HepG2 (cell line): ENCODE results near the gene LPO. TPM values are rescaled to one million over a fixed set of nuclear protein-coding genes. Genes with fewer than 3 reads are reported as not detected.

Experiments
- MAZ ChIP-seq, 2 experiments: sonication (generic) in 1 of 2; formaldehyde crosslinking in 1 of 2; IDR thresholded peaks; 2 replicates each; pipeline versions ENCODE4 v1.5.0 to v1.6.1; 2012 to 2020; ENCODE audit warnings: low read depth in 2 of 2, mild to moderate bottlenecking in 2 of 2, borderline replicate concordance in 1 of 2, improper control_type of control experiment in 1 of 2, low read length in 1 of 2, missing genetic modification reagents in 1 of 2, moderate library complexity in 1 of 2
- RAD51 ChIP-seq: fragments of 450-650 bp; IDR thresholded peaks from 2 replicates; pipeline ENCODE4 v1.6.1; 2016; ENCODE audit warnings: borderline replicate concordance
- RBM22 ChIP-seq: fragments of 200-400 bp; formaldehyde crosslinking; optimal IDR thresholded peaks from 2 replicates; pipeline ENCODE3; 2017; ENCODE audit warnings: mild to moderate bottlenecking, low read length, moderate library complexity
- SIX1 ChIP-seq: sonication (generic); formaldehyde crosslinking; IDR thresholded peaks from 2 replicates; pipeline ENCODE4 v1.4.0; 2020; ENCODE audit warnings: missing genetic modification reagents, borderline replicate concordance
- U2AF2 ChIP-seq: fragments of 200-400 bp; formaldehyde crosslinking; IDR thresholded peaks from 2 replicates; pipeline ENCODE4 v1.6.1; 2017; ENCODE audit warnings: low read depth, mild to moderate bottlenecking, low read length
- XRCC5 ChIP-seq: fragments of 200-400 bp; formaldehyde crosslinking; optimal IDR thresholded peaks from 2 replicates; pipeline ENCODE3; 2017; ENCODE audit warnings: mild to moderate bottlenecking, low read length
- ZFP36 ChIP-seq: fragments of 150-350 bp; IDR thresholded peaks from 2 replicates; pipeline ENCODE4 v1.6.1; 2018; ENCODE audit warnings: borderline replicate concordance, low read length, low read depth; ENCODE audit not compliant: partially characterized antibody
- ZFP62 ChIP-seq: sonication (generic); formaldehyde crosslinking; IDR thresholded peaks from 2 replicates; pipeline ENCODE4 v1.4.0; 2020; ENCODE audit warnings: missing genetic modification reagents
- ZKSCAN8 ChIP-seq: IDR thresholded peaks from 2 replicates; pipeline ENCODE4 v1.6.1; 2016; ENCODE audit warnings: borderline replicate concordance, missing genetic modification reagents, missing compliant biosample characterization
- ZNF234 ChIP-seq: sonication (generic); formaldehyde crosslinking; conservative IDR thresholded peaks from 2 replicates; pipeline ENCODE4 v1.5.1; 2020; ENCODE audit warnings: mild to moderate bottlenecking, missing genetic modification reagents
- ZNF768 ChIP-seq: sonication (generic); formaldehyde crosslinking; IDR thresholded peaks from 2 replicates; pipeline ENCODE4 v1.4.0; 2020; ENCODE audit warnings: missing genetic modification reagents
- polyA plus RNA-seq, 8 experiments: library from polyadenylated mRNA; depleted of rRNA in 3 of 8; stranded (reverse) in 7 of 8; unstranded in 1 of 8; fragments of >200 nt; fragmentation: Illumina TruSeq in 4 of 8; extraction: Trizol in 4 of 8; gene quantifications; 2 replicates each; pipeline versions ENCODE4 v1.2.1 to v1.2.3, GENCODE V29; 2011 to 2016; ENCODE audit warnings: low read depth in 4 of 8, missing spikeins in 1 of 8, mixed read lengths in 1 of 8; ENCODE audit not compliant: insufficient read depth in 1 of 8
- total RNA-seq, 5 experiments: library from RNA; depleted of rRNA; stranded (reverse); fragments of >200 nt; fragmentation: Illumina TruSeq; extraction: Trizol; gene quantifications; 2 replicates each; pipeline ENCODE4 v1.2.3, GENCODE V29; 2016; ENCODE audit warnings: low read depth in 1 of 5
- TF ChIP-seq, protein P1 (sequence below): sonication (generic); formaldehyde crosslinking; IDR thresholded peaks from 2 replicates; pipeline ENCODE4 v1.4.0; 2020; ENCODE audit warnings: missing genetic modification reagents
- TF ChIP-seq, protein P2 (sequence below): sonication (generic); formaldehyde crosslinking; IDR thresholded peaks from 2 replicates; pipeline ENCODE4 v1.5.0; 2020; ENCODE audit warnings: missing genetic modification reagents, mild to moderate bottlenecking, borderline replicate concordance
- TF ChIP-seq, protein P3 (sequence below): sonication (generic); formaldehyde crosslinking; IDR thresholded peaks from 2 replicates; pipeline ENCODE4 v1.4.0; 2020; ENCODE audit warnings: missing genetic modification reagents
- TF ChIP-seq, protein P4 (sequence below): sonication (generic); formaldehyde crosslinking; IDR thresholded peaks from 2 replicates; pipeline ENCODE4 v1.4.0; 2020; ENCODE audit warnings: missing genetic modification reagents
- TF ChIP-seq, protein P5 (sequence below): sonication (generic); formaldehyde crosslinking; IDR thresholded peaks from 2 replicates; pipeline ENCODE4 v1.4.0; 2020; ENCODE audit warnings: mild to moderate bottlenecking, missing genetic modification reagents

The LPO gene
- total and polyA plus RNA-seq, 2 of the 13 experiments (the other 11 are each of a cell fraction or from before 2014, with no cell fraction given): not detected

DNA sequence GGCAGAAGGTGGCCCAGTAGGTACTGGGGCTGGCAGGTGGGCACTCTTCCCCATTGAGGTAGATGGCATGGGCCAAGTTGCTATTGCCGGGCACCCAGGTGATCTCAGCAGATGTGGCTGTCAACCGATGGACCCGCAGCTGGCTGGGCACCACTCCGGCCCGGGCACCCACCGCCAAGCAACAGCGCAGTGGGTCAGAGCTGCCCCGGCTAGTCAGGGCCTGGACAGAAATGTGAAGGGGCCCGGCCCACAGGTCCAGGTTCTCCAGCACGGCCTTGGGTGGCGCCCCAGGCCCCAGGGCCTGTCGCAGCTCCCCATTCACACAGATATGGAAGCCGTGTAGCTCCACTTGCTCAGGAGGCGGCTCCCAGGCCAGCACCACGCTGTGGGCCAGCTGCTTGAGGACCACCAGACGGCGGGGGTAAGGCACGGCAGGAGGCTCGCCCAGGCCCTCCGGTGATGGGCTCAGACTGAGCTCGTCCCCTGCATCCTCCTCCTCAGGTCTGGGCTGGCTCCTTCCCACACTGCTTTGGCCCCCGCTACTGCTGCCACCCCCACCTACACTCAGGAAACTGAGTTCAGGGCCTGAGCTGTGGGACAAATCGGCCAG is 73.7 kb downstream of the LPO start (continued):
- TF ChIP-seq MAZ (IDR thresholded peaks at IDR 0.05; ENCODE audit: borderline replicate concordance, low read depth, low read length) (no peak), MAZ (CRISPR knock-in tag; IDR thresholded peaks at IDR 0.05; ENCODE audit: low read depth) (no peak), ZKSCAN8 (CRISPR knock-in tag) (no peak), ZNF768 (CRISPR knock-in tag) (no peak), RAD51 (no peak), SIX1 (CRISPR knock-in tag) (no peak), ZNF234 (CRISPR knock-in tag) (no peak), ZFP62 (CRISPR knock-in tag) (no peak), U2AF2 (no peak), RBM22 (no peak), XRCC5 (no peak), ZFP36 (no peak)
- TF ChIP-seq, protein P1, sequence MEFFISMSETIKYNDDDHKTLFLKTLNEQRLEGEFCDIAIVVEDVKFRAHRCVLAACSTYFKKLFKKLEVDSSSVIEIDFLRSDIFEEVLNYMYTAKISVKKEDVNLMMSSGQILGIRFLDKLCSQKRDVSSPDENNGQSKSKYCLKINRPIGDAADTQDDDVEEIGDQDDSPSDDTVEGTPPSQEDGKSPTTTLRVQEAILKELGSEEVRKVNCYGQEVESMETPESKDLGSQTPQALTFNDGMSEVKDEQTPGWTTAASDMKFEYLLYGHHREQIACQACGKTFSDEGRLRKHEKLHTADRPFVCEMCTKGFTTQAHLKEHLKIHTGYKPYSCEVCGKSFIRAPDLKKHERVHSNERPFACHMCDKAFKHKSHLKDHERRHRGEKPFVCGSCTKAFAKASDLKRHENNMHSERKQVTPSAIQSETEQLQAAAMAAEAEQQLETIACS (CRISPR knock-in tag): no peak
- TF ChIP-seq, protein P2, sequence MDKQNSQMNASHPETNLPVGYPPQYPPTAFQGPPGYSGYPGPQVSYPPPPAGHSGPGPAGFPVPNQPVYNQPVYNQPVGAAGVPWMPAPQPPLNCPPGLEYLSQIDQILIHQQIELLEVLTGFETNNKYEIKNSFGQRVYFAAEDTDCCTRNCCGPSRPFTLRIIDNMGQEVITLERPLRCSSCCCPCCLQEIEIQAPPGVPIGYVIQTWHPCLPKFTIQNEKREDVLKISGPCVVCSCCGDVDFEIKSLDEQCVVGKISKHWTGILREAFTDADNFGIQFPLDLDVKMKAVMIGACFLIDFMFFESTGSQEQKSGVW (CRISPR knock-in tag): no peak
- TF ChIP-seq, protein P3, sequence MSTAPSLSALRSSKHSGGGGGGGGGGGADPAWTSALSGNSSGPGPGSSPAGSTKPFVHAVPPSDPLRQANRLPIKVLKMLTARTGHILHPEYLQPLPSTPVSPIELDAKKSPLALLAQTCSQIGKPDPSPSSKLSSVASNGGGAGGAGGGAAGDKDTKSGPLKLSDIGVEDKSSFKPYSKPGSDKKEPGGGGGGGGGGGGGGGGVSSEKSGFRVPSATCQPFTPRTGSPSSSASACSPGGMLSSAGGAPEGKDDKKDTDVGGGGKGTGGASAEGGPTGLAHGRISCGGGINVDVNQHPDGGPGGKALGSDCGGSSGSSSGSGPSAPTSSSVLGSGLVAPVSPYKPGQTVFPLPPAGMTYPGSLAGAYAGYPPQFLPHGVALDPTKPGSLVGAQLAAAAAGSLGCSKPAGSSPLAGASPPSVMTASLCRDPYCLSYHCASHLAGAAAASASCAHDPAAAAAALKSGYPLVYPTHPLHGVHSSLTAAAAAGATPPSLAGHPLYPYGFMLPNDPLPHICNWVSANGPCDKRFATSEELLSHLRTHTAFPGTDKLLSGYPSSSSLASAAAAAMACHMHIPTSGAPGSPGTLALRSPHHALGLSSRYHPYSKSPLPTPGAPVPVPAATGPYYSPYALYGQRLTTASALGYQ (CRISPR knock-in tag): no peak
- TF ChIP-seq, protein P4, sequence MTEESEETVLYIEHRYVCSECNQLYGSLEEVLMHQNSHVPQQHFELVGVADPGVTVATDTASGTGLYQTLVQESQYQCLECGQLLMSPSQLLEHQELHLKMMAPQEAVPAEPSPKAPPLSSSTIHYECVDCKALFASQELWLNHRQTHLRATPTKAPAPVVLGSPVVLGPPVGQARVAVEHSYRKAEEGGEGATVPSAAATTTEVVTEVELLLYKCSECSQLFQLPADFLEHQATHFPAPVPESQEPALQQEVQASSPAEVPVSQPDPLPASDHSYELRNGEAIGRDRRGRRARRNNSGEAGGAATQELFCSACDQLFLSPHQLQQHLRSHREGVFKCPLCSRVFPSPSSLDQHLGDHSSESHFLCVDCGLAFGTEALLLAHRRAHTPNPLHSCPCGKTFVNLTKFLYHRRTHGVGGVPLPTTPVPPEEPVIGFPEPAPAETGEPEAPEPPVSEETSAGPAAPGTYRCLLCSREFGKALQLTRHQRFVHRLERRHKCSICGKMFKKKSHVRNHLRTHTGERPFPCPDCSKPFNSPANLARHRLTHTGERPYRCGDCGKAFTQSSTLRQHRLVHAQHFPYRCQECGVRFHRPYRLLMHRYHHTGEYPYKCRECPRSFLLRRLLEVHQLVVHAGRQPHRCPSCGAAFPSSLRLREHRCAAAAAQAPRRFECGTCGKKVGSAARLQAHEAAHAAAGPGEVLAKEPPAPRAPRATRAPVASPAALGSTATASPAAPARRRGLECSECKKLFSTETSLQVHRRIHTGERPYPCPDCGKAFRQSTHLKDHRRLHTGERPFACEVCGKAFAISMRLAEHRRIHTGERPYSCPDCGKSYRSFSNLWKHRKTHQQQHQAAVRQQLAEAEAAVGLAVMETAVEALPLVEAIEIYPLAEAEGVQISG (CRISPR knock-in tag): no peak
- TF ChIP-seq, protein P5, sequence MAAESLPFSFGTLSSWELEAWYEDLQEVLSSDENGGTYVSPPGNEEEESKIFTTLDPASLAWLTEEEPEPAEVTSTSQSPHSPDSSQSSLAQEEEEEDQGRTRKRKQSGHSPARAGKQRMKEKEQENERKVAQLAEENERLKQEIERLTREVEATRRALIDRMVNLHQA (CRISPR knock-in tag): no peak
